ENCODE results near the gene RPL21. TPM values are rescaled to one million over a fixed set of nuclear protein-coding genes. Genes with fewer than 3 reads are reported as not detected.

Gene RPL21
- total RNA-seq, 1 donor from 2014 or later = 2,072 TPM

GRCh38 chr13:27233964-27234363, 17.4 kb upstream of the RPL21 start:
- H3K9me3 ChIP-seq (ENCODE audit: low read depth) = no peaks in the 10 kb centered on the region
- no peaks in the 10 kb centered on the region for H3K4me1 ChIP-seq
- H3K4me2 ChIP-seq = no peak overlapping the region
- H3K4me1 Mint-ChIP-seq = no peaks in the 10 kb centered on the region
- peaks cover 14% of the 10 kb centered on the region for H3K9me3 Mint-ChIP-seq
- no peaks in the 10 kb centered on the region for H3K27me3 ChIP-seq
- H3K9ac ChIP-seq = no peak overlapping the region
- no peaks in the 10 kb centered on the region for H3K27me3 Mint-ChIP-seq (ENCODE audit: insufficient read depth, low read depth)
- H3K36me3 Mint-ChIP-seq = peaks cover 16% of the 10 kb centered on the region
- no peaks in the 10 kb centered on the region for H3K79me2 ChIP-seq (ENCODE audit: low read depth)
- DNase-seq (ENCODE audit: low spot score) = no peak
- no peak for TF ChIP-seq CTCF (IDR thresholded peaks at IDR 0.05)
- TF ChIP-seq EZH2 (IDR thresholded peaks at IDR 0.05) = no peak
- TF ChIP-seq EZH2phosphoT487 (IDR thresholded peaks at IDR 0.05) = no peak
- H3K27ac ChIP-seq = no peak overlapping the region
- H3F3A ChIP-seq (ENCODE audit: low read depth) = no peaks in the 10 kb centered on the region
- H3K4me3 Mint-ChIP-seq = no peak overlapping the region
- H3K4me3 ChIP-seq = no peak overlapping the region
- H2AFZ ChIP-seq (replicated peaks) = no peak overlapping the region
- no peak overlapping the region for H3K27ac Mint-ChIP-seq
- no peaks in the 10 kb centered on the region for H3K36me3 ChIP-seq
- no peaks in the 10 kb centered on the region for H4K20me1 ChIP-seq (ENCODE audit: low read depth)

GRCh38 chr13:27236478-27236877, 14.9 kb upstream of the RPL21 start:
- Histone ChIP-seq H4K20me1 (ENCODE audit: low read depth) (no peaks in the 10 kb centered on the region), H3K27me3 (no peaks in the 10 kb centered on the region), H3K9me3 (ENCODE audit: low read depth) (no peaks in the 10 kb centered on the region), H3K9ac (no peak overlapping the region), H3K4me1 (no peaks in the 10 kb centered on the region), H3K4me3 (no peak overlapping the region), H3F3A (ENCODE audit: low read depth) (no peaks in the 10 kb centered on the region), H3K27ac (no peak overlapping the region), H3K79me2 (ENCODE audit: low read depth) (no peaks in the 10 kb centered on the region), H3K36me3 (no peaks in the 10 kb centered on the region), H2AFZ (replicated peaks) (no peak overlapping the region), H3K4me2 (no peak overlapping the region)
- no peak for TF ChIP-seq EZH2 (IDR thresholded peaks at IDR 0.05)
- no peak for TF ChIP-seq CTCF (IDR thresholded peaks at IDR 0.05)
- no peak for TF ChIP-seq EZH2phosphoT487 (IDR thresholded peaks at IDR 0.05)
- H3K4me3 Mint-ChIP-seq = no peak overlapping the region
- no peaks in the 10 kb centered on the region for H3K4me1 Mint-ChIP-seq
- no peaks in the 10 kb centered on the region for H3K27me3 Mint-ChIP-seq (ENCODE audit: insufficient read depth, low read depth)
- peaks cover 10% of the 10 kb centered on the region for H3K9me3 Mint-ChIP-seq
- H3K27ac Mint-ChIP-seq = no peak overlapping the region
- DNase-seq (ENCODE audit: low spot score) = no peak
- H3K36me3 Mint-ChIP-seq = peaks cover 16% of the 10 kb centered on the region

DNA sequence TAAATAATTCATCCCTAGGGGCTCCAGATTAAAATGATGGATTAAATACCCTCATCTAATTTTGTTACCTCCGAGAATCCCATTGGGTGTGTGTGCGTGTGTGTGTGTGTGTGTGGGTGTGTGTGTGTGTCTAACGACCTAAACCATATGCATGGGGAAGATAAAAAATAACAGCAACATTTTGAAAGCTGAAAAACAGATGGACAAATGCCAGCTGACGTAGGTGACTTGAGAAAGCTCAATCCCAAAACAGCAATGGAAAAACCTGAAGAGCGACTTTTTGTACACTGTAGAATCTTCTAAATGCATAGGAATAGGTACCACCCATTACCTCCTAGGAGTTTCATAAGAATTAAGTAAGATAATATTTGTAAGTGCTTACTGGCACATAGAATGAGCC, 8.7 kb upstream of the RPL21 start:
- no peaks in the 10 kb centered on the region for H3K27me3 Mint-ChIP-seq (ENCODE audit: insufficient read depth, low read depth)
- Histone ChIP-seq H3K4me2 (no peak overlapping the region), H2AFZ (replicated peaks) (no peak overlapping the region)

More for the DNA sequence above, 8.7 kb upstream of the RPL21 start:
- Histone ChIP-seq H3K27me3 (no peaks in the 10 kb centered on the region), H3K9ac (no peak overlapping the region), H3F3A (ENCODE audit: low read depth) (no peaks in the 10 kb centered on the region), H4K20me1 (ENCODE audit: low read depth) (peaks cover 8% of the 10 kb centered on the region), H3K27ac (no peak overlapping the region), H3K9me3 (ENCODE audit: low read depth) (no peaks in the 10 kb centered on the region), H3K79me2 (ENCODE audit: low read depth) (no peaks in the 10 kb centered on the region), H3K36me3 (no peaks in the 10 kb centered on the region), H3K4me3 (no peak overlapping the region), H3K4me1 (no peaks in the 10 kb centered on the region)
- Mint-ChIP-seq H3K9me3 (no peaks in the 10 kb centered on the region), H3K4me3 (no peak overlapping the region), H3K4me1 (no peaks in the 10 kb centered on the region), H3K36me3 (peaks cover 5% of the 10 kb centered on the region), H3K27ac (no peak overlapping the region)
- no peak for TF ChIP-seq EZH2 (IDR thresholded peaks at IDR 0.05)
- TF ChIP-seq EZH2phosphoT487 (IDR thresholded peaks at IDR 0.05) = no peak
- no peak for TF ChIP-seq CTCF (IDR thresholded peaks at IDR 0.05)
- no peak for DNase-seq (ENCODE audit: low spot score)

All from neural progenitor cell (in vitro differentiated cells).